LNCaP clone FGC (cell line): ENCODE measurements around the gene MAGI1.
"Not testable (repeated sequence)": the region's sequence is repeated elsewhere in the genome, so short reads cannot be mapped to it uniquely, and the experiment has no call there.

ENCODE experiments used
- DNase-seq: peaks from one replicate; pipeline ENCODE4 v3.0.0-alpha.2; 2011; ENCODE audit warnings: low read depth
- H3K4me3 ChIP-seq: 2 replicates; pipeline ENCODE4 v1.5.1; 2011; ENCODE audit warnings: mild to moderate bottlenecking, low read depth, low read length, control low read depth
- TF ChIP-seq, protein P1 (sequence below): IDR thresholded peaks from 2 replicates; pipeline ENCODE4 v1.5.1; 2012; ENCODE audit warnings: mild to moderate bottlenecking; ENCODE audit not compliant: control insufficient read depth, insufficient read depth; ENCODE audit errors: extremely low read depth

Gene MAGI1

DNA sequence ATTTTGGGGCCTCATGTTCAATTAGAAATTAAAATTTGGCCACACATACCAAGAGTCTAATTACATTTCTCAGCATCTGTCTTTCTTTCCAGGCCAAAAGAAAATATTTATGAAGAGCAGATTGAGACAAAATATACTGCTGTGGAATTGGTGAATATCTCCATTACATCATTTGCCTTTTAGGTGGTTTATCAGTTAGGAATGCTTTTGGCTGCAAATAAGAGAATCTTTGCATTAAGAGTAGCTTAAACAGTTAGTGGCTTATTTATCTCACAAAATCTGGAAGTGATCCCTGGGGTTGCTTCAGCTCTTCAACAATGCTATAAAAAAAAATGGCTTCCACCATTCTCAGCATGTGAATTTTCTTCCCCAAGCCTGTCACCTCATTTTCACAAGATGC, 308.7 kb downstream of the MAGI1 start:
- no peak overlapping the region for H3K4me3 ChIP-seq
- no peak for DNase-seq

GRCh38 chr3:65729555-65729954, 309.2 kb downstream of the MAGI1 start:
- peak; percentile 4 for DNase-seq
- TF ChIP-seq, protein P1, sequence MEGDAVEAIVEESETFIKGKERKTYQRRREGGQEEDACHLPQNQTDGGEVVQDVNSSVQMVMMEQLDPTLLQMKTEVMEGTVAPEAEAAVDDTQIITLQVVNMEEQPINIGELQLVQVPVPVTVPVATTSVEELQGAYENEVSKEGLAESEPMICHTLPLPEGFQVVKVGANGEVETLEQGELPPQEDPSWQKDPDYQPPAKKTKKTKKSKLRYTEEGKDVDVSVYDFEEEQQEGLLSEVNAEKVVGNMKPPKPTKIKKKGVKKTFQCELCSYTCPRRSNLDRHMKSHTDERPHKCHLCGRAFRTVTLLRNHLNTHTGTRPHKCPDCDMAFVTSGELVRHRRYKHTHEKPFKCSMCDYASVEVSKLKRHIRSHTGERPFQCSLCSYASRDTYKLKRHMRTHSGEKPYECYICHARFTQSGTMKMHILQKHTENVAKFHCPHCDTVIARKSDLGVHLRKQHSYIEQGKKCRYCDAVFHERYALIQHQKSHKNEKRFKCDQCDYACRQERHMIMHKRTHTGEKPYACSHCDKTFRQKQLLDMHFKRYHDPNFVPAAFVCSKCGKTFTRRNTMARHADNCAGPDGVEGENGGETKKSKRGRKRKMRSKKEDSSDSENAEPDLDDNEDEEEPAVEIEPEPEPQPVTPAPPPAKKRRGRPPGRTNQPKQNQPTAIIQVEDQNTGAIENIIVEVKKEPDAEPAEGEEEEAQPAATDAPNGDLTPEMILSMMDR = no peak
- H3K4me3 ChIP-seq = no peak overlapping the region

More for the DNA sequence above, 308.7 kb downstream of the MAGI1 start:
- TF ChIP-seq, protein P1 = no peak

GRCh38 chr3:65728138-65728537, 310.6 kb downstream of the MAGI1 start:
- H3K4me3 ChIP-seq = no peak overlapping the region
- TF ChIP-seq, protein P1 = no peak
- no peak for DNase-seq

GRCh38 chr3:65723985-65724384, 314.7 kb downstream of the MAGI1 start:
- no peak overlapping the region for H3K4me3 ChIP-seq
- TF ChIP-seq, protein P1 = no peak
- no peak for DNase-seq

DNA sequence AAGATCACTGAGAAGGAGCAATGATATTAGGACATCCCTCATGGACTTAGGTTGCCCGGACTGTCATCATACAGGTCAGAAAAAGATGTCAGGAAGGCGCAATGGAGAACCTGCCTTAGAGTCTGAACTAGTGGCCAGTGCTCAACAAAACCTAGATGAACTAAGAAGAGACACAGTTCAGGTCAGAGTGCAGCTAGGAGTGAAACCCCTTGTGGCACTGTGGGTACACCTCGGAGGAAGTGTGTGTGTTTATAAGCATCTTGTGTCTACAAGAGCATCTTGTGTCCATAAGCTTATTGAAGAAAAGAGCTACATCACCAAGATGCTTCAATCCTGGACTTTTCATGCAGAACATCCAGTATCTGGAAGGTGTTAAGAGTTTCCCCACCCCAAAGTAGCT, 315.7 kb downstream of the MAGI1 start:
- DNase-seq = no peak
- no peak overlapping the region for H3K4me3 ChIP-seq
- TF ChIP-seq, protein P1 = no peak

DNA sequence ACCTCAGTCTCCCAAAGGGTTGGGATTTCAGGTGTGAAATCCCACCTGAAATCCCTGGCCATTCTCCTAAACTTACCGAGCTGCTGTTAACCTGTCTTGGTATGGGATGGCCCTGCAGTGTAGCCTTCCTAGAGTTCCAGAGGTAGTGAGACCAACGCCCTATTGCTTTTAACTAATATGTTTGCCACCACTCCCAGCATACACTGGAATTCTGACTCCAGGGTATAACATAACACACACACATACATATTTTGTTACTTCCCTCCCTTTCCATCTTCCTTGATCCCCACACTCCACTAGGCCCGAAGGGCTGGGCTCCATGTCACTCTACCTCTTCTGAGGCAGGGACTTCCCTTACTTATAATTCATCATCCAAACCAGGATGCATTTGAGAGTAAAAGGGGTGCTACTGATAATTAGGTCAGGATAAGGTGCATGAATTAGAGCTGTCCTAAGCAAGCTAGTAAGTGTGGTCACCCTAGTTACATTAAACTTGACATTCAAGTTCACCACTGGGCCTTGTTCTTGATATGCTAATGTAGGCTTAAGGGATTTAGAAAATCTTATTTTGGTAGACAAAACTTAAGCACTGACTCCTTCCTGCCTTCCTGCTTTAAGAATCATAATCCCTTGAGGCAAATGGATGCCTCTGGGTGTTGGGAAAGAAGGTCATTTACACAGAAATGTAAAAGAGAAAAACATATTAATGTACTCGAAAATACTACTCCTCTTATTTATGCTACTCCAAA, 317.6 kb downstream of the MAGI1 start:
- TF ChIP-seq, protein P1 = no peak
- no peak for DNase-seq
- no peak overlapping the region for H3K4me3 ChIP-seq

- not testable (repeated sequence) for DNase-seq, H3K4me3 ChIP-seq
Measured at GRCh38 chr3:65719639-65720038, 319.1 kb downstream of the MAGI1 start.
